ENCODE results near the gene ADAMTS2.
A peak's percentile ranks its signal among the peaks of the same experiment; 100 is the strongest.

ADAMTS2 gene

DNA sequence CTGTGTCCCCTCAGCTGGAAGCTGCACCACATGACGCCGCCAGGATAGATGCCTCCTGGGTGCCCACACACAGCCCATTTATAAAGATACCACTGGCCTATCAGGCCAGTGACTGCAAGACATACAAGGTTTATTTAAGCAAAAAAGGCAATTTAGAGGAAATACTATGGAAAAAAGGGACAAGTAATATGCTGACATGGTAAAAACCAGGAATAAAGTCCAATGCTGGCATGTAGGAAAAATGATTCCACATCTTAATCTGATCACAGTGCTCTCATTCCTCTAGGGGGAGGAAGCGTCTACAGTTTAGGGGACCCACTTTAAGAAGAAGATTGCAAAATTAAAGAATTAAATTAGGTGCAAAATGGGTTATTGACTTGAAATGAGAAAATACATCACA is 205.0 kb downstream of the ADAMTS2 start:
- DNase-seq (ENCODE audit: low read depth, low spot score): no peak

DNA sequence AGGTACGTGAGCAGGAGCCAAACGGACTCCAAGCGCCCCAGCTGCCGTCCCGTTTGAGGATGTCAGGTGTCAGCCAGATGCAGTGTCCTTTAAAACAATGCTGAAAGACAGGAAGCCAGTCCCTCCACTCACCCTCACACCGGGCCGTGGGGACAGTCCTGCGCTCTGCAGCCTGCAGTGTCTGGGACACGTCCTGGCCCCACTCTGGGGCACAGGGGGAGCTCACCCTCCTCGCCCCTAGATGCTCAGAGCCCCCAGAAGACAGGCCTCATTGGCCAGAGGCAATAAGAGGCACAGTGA is 205.4 kb downstream of the ADAMTS2 start:
- no peak for DNase-seq (ENCODE audit: low read depth, low spot score)

DNA sequence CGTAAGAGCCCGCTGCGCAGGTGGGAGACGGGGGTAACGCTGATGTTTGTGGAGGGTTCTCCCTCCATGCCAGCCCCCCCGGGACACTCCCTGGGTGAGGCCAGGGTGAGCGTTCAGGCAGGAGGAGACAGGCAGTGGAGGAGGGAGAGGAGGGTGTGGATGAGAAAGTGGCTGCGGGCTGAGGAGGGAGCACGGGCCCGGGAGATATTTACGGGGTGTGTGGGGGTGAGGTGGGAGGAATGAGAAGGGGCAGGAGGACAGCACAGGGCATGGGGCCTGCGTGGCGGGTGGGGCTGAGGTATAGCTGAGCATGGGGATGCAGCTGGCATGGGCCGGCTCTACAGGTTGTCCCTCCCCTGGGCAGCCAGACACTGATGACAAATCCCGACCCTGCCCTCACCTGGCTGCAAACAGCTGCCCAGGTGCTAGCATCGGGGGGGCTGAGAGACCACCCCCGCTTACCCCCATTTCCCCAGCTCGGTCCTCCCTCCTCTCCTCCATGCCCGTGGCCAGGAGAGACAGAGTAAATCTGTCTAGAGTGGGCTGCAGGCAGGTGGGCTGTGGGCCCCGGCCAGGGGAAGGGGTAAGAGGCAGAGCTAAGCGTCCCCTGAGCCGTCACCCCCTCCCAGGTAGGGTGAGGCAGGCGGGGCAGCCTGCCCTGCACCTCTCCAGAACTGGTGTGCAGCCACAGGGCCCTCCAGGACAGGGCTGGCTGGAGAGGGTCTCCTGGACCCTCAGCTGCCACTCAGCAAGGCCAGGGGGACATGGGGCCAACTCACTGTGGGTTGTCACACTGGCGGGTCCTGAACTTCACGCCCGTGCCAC is 205.9 kb downstream of the ADAMTS2 start:
- DNase-seq (ENCODE audit: low read depth, low spot score): no peak

DNA sequence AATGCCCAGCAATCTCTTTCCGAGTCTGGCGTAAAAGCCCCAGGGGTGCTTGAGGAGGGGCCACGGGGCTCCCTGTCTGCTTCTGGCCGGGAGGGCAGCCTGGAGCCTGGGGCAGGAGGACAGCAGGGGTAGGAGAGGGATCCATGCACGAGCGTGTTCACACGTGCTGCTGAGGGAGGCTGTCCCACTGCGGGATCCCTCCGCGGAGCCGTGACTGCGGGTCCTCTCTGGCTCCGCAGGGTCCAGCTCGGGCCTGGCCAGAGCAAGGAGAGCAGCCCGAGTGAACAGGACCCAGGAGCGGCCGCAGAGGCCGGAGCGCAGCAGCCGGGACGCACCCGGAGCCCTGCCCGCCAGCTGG is 206.7 kb downstream of the ADAMTS2 start:
- DNase-seq (ENCODE audit: low read depth, low spot score): no peak

DNA sequence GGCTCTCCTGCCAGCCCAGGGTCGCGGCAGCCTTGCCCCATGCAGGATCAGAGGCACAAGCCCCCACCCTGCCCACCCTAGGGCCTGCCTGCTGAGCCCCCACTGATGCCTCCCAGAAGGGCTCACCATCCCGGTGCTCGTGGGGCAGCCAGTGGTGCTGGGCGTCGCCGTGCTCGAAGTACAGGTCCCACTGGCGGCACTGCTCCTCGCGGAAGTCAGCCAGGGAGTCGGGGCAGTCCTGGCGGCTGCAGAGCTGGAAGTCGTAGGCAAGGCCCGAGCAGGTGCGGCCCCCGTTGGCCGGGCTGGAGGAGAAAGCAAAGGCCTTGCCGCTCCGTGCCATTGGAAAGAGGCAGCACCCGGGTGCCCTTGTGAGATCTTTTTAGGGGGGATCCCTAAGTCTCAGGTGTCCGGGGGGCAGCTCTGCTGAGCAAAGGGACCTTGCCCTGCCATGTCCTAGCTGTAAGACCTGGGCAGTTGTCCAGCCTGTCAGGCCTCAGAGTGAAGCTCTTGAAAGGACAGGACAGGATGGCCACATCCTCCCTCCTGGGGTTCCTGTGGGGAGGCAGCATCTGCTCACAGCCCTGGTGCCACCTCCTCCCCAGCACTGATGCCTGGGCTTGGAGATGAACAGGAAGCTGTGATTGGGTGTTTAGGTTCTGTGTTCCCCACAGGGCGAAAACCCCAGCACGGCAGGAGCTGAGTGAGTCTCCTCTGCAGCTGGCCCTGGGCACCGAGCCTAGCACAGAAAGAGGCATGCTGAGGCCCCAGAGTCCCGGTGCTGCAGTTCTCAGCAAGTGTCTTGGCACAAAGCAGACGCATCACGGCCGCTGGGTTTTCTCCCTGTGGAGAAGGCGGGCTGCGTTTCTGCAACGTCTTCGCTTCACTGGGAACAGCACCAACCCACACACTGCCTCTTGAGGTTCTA is 207.4 kb downstream of the ADAMTS2 start:
- DNase-seq (ENCODE audit: low read depth, low spot score): peak; percentile 39

DNA sequence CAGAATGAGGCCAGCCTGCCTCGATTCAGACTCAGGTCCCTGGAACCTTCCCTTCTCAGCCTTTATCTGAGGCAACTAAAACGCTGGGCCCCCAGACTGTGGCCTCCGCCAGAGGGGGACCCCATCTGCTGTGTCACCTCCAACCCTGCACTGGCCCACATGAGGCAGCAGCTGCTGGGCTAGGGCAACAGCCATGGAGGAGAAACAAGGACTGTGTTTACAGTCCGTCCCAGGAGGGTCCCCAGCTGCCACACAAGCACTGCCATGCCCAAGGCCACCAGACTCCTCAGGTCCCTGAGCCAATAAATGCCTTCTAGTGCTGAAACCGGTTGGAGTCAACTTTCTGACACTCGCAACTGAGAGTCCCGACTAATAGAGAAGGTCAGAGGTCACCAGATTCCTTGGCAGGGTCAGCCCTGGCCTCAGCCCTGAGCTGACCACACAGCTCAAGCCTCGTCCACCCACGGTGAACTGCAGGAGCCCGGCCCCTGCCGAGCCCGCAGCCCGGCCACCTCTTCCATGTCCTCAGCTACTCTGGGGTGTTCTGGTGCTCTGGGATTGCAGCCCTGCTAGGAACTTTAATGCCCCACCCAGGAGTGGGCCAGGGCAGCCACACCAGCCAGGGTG is 208.1 kb downstream of the ADAMTS2 start:
- no peak for DNase-seq (ENCODE audit: low read depth, low spot score)

DNA sequence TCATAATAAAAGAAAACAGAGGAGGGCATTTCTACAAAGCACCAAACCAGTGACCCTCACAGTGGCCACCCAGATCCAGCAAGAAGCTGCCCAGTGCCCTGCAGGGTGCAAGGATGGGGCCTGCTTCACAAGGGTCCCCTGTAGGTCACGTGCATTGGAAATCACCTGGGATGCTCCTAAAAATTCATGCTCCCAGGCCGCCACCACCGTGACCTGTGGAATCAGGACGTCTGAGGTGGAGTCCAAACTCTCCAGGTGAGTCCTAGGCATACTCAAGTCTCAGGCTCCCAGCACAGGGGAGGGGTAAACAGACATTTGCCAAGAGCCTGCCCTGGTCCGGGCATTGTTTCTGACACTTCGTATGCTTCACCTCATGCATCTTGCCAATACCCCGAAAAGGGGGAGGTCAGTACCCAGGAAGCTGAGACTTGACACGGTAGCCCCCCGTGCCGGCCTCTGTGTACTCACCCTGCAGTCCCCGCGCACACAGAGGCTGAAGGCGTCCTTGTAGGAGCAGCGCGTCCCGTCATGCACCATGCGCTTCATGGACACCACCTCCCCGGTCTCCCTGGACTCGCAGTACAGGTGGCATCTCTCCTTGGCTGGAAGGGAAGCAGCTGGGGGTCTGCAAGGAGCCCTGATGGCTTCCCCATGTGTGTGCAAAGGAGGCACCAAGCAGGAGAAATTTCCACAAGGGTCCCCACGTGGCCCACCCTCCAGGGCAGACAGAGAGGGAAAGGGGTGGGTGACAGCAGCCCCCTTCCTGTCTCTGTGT is 209.6 kb downstream of the ADAMTS2 start:
- DNase-seq (ENCODE audit: low read depth, low spot score): no peak

DNA sequence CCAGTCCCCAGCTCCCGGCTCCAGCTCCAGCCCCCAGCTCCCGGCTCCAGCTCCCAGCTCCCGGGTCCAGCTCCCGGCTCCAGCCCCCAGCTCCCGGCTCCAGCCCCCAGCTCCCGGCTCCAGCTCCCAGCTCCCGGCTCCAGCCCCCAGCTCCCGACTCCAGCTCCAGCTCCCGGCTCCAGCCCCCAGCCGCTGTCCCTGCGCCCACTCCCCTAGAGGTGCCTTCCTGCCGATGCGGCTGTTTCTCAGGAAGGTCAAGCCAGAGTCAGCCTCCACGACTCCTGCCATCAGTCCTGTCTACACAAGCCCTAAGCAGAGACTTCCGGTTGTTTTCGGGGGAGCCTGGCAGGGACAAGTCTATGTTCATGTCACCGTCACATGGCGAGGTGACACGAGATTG is 210.3 kb downstream of the ADAMTS2 start:
- DNase-seq (ENCODE audit: low read depth, low spot score): no peak

DNA sequence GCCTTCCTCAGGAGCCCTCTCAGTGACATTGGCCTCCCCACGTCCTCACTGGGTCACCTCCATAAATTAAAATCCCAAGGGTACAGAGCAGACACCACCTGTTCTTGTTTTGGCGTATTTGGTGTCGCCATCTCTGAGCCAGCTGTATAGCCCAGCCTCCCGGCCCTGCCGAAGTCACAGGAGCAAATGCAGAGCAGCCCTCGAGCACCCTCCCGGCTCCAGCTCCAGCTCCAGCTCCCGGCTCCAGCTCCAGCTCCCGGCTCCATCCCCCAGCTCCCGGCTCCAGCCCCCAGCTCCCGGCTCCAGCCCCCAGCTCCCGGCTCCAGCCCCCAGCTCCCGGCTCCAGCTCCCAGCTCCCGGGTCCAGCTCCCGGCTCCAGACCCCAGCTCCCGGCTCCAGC is 210.8 kb downstream of the ADAMTS2 start:
- no peak for DNase-seq (ENCODE audit: low read depth, low spot score)

DNA sequence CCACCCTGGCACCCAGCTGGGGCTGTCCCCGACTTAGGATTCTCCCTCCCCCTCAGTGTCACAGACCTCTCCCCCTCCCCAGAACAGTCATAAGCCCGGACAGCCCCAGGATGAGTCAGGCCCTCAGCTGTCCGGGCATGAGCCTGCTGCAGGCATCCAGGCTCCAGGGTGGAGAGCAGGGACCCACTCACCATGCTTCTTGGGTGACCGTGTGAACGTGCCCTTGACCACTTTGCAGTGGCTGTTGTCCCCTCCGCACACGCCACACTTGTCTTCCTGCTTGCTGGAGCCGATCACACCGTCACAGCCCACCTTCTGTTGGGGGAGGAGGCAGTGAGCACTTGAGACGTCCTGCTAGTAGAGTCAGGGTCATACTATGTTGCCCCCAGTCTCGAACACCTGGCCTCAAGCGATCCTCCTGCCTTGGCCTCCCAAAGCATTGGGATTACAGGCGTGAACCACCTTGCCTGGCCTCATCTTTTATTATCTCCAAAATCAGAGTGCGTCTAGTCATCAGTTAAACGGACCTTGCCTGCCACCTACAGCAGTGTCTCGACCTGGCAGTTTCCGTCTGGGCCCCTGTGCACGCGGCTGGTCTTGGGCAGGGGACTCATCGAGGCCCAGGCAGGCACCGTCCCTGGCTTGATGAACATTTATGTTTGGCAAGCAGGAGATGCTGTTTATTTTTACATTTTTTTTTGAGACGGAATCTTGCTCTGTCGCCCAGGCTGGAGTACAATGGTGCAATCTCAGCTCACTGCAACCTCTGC is 212.5 kb downstream of the ADAMTS2 start:
- DNase-seq (ENCODE audit: low read depth, low spot score): no peak

DNA sequence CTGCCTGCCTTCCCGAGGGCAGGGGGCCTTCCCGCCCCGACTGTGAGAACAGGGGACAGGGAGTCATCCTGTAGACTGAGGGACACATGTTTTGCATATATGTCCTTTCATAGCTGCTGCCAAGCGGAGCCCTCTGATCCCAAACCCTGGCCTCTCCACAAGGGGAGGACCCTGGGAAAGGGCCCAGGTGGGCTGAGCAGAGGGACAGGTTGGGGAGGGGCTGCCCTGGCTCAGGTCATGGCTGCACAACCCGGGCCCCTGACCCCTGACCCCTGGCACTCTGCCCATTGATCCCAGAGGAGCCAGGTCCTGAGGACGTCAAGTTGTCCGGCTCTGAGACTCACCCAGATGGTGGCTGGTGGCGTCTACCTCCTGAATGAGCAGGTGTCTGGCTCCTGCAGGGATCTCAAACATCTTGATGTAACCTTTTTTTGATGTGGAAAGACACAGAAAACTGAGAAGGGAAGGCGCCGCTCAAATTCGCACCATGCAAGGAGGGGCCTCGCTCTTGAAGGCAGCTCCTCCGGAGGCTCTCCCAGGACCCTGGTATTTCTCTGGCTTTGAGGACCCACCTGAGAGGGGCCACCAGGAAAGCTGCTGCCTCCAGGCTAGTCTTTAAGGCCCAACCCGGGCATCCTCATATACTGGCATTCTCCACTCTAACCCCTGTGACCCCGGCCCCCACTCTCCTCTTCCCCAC is 213.2 kb downstream of the ADAMTS2 start:
- no peak for DNase-seq (ENCODE audit: low read depth, low spot score)

DNA sequence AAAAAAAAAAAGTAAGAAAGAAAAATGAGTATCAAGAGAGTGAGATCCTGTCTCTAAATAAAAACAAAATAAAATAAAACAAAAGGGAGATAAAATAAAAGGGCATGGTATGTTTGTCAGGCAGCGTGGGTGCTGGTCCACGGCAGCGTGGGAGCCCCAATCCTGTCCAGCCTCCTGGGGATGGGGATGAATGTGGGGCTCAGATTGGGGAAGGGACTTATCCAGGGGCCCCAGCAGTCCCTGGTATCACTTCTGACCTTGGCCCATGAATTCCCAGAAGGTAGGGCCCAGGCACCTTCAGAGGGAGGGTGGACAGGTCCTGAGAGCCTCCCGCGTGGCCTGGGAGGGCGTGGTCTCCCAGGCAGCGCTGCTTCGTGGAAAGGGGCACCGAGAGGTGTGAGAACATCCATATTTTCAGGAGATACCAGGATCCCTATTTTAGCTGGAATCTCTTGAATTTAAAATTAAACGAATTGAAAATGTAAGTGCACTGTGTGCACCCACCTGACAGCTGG is 213.9 kb downstream of the ADAMTS2 start:
- DNase-seq (ENCODE audit: low read depth, low spot score): no peak

DNA sequence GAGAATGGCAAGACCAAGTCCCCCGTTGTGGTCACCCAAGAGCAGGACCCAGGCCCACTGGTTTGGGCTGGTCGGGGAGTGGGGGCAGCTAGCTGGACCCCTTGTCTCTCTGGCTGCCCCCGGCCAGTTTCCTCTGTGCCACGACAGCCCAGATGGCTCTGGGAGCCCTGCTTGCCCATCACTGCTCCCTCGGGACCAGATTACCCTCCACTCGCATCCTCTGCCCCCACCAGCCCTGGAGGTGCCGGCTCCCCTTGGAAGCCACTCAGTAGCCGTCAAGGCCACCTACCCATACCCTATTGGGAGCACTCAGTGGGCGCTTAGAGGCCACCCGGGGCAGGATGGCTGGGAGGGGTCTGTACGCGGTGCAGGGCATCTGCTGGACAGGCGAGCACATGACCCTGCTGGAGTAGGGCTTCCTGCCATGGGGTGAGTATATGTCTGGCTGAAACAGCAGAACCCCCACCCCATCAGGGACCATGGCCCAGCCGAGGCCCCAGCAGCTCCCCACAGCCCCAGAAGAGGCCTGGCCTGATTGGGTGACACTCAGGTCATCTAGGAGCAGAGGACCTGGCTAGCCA is 215.1 kb downstream of the ADAMTS2 start:
- no peak for DNase-seq (ENCODE audit: low read depth, low spot score)

DNA sequence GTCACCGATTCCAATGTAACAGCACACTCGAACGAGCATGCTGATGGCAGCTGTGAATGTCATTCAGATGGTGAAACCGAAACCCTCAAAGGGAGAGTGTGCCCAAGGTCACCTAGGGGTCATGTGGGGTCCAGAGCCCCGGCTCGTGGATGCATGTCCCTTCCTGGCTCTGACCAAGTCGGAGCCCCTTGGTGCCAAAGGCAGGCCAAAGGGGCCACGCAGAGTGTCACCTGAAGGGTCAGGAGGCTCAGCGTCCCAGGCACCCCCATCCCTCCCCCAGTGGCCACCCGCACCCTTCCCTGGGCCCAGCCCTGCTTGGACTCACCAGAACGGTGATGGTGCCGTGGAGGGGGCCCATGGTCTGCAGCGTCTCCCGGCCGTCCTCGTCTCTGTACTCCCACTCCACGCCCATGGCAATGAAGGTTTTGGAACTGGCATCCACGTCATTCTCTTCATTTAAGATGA is 215.6 kb downstream of the ADAMTS2 start:
- no peak for DNase-seq (ENCODE audit: low read depth, low spot score)

DNA sequence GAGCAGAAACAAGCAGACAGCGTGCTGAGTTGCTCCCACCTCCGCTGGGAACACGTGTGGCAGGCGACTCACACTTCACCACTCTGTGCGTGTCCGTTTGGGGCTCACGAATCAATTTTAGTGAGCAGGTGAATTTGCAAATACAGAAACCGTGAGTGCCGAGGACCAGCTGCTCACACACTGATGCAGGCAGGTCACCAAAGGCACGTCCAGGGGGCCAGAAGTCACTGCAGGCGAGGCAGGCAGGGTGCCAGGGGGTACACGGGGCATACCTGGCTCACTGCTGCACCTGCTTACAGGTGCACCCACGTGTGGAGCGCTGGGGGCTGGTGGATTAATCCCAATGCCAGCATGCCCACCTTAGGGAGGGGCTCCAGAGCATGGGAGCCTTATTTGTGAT is 216.3 kb downstream of the ADAMTS2 start:
- DNase-seq (ENCODE audit: low read depth, low spot score): no peak

DNA sequence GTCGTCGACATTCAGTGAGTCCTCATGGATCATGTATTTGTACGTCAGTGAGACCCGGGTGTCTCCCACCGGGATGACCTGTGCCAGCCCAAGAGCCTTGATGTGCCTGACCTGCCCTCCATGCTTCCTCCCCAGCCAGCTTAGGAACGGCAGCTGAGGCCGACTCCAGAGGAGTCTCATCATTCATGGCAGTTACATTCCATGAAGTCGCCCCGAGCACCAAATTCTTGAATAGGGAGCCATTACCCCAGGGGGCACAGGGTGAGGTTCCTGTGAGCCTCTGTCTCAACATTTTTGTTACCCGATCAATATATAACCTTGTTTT is 217.3 kb downstream of the ADAMTS2 start:
- DNase-seq (ENCODE audit: low read depth, low spot score): no peak

DNA sequence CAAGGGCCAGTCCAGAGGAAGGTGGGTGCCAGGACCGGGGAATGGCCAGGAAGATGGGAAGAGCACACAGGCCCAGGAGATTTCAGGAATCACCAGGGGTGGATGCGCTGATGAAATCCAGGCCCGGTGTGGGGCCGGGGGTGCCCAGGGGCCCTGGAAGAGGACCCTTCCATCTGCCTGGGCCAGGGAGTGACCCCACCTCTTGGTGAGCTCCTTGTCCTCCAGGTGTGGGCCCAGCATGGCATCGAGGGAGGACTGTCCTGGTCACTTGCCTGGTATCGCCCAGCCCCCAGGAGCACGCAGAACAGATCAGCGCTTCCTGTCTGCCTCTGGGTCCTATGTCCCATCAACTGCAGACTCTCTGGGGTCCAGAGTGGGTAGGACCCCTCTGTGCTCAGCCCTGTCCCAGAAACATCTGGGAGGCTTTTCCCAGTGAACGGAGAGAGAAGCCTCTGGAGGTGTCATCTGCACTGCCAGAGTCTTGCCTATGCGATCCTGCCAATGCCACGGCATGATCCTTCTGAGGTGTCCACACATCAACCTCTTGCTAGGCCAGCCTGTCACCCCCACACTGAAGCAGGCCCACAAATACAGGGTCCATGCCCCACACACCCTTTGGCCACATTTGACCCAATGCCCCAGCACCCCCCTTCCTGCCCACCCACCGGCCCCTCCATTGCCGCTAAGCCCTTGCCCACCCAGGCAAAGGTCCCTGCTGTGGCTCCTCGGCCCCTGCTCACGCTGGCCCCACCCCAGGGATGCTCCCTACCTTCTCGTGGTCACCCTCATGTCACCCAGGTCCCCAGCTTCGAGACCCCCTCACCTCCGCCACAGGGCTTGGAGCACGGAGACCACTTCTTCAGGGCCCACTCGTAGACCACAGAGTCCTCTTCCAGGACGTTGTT is 217.9 kb downstream of the ADAMTS2 start:
- no peak for DNase-seq (ENCODE audit: low read depth, low spot score)

DNA sequence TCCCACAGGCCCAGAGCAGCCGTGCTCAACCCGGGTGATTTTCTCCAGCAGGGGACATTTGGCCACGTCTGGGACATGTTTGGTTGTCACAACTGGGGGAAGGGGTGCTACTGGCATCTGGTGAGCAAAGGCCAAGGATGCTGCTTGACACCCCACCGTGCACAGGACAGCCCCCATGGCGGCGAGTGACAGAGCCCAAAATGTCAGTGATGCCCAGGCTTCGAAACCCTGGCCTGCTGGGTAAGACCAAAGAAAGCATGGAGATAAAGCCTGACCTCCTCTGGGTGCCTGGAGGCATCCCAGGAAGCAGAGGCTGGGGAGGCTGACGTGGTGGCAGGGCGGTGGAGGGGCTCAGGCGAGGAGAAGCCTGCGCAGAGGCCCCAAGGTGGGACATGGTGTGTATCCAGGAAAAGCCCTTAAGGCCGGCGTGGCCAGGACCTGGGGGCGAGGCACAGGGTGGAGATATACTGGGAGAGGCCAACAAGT is 218.7 kb downstream of the ADAMTS2 start:
- no peak for DNase-seq (ENCODE audit: low read depth, low spot score)

Measured in smooth muscle cell of the brain vasculature (primary cell).